Activated T-helper 1 cell treated with anti-CD3 and anti-CD28 coated beads, Interleukin-12 subunit alpha, Interleukin-12 subunit beta, Interleukin-2, Interleukin-4 antibody, amounts not matched to agents 30 ng/mL and 10 ng/mL and 1 ng/mL, durations not matched to agents 14 hours and 24 hours and 36 hours (primary cell): ENCODE data around the gene FUBP1. TPM values are rescaled to one million over a fixed set of nuclear protein-coding genes. Genes with fewer than 3 reads are reported as not detected.
A peak's percentile ranks its signal among the peaks of the same experiment; 100 is the strongest.
"Not testable (repeated sequence)": the region's sequence is repeated elsewhere in the genome, so short reads cannot be mapped to it uniquely, and the experiment has no call there.

Source experiments
- DNase-seq: peaks from one replicate; pipeline ENCODE4 v3.0.0; 2021; ENCODE audit warnings: low spot score
- H3K27ac Mint-ChIP-seq: one replicate; pipeline ENCODE4 v1.8.0; 2021; ENCODE audit warnings: mild to moderate bottlenecking, mixed read lengths
- H3K27me3 Mint-ChIP-seq: one replicate; pipeline ENCODE4 v1.8.0; 2022; ENCODE audit warnings: mild to moderate bottlenecking, moderate library complexity, mixed read lengths; ENCODE audit not compliant: insufficient read depth
- H3K36me3 Mint-ChIP-seq: one replicate; pipeline ENCODE4 v1.8.0; 2021; ENCODE audit warnings: low read depth, mixed read lengths
- H3K4me1 Mint-ChIP-seq: one replicate; pipeline ENCODE4 v1.8.0; 2021; ENCODE audit warnings: low read depth, mixed read lengths
- H3K4me3 Mint-ChIP-seq: one replicate; pipeline ENCODE4 v1.8.0; 2021; ENCODE audit warnings: mild to moderate bottlenecking, moderate library complexity, mixed read lengths
- H3K9me3 Mint-ChIP-seq: one replicate; pipeline ENCODE4 v1.8.0; 2021; ENCODE audit warnings: mixed read lengths
- intact Hi-C: fragments of 100-400 bp; cut with micrococcal nuclease; formaldehyde crosslinking; loops from one replicate; pipeline ENCODE4 v1.15.1; 2024
- total RNA-seq: library from RNA; stranded (reverse); gene quantifications from 2 replicates; pipeline ENCODE4 v1.2.3, GENCODE V29; 2022

FUBP1 gene
- total RNA-seq, 1 donor from 2014 or later, result 278 TPM

GRCh38 chr1:78004719-78005447 lies 26.0 kb upstream of the FUBP1 start, which contains the start of gene DNAJB4:
DNAJB4 (plus strand) TSS chr1:78004939; CDS start chr1:78005111, 172 bp downstream.
- intact Hi-C loops, result loop anchor here (1.0 to 10.0 kb wide), 10 partner anchors 26 to 1040 kb away; partner anchors contain the start of genes FUBP1, IFI44L and MIGA1
- peaks cover 54% of the 10 kb centered on the region for H3K4me1 Mint-ChIP-seq
- no peaks in the 10 kb centered on the region for H3K9me3 Mint-ChIP-seq
- H3K27ac Mint-ChIP-seq, result peak within 1 kb of the TSS; percentile 98
- DNase-seq, result peak; percentile 69
- no peaks in the 10 kb centered on the region for H3K36me3 Mint-ChIP-seq
- peak within 1 kb of the TSS; percentile 90 for H3K4me3 Mint-ChIP-seq
- peaks cover 3% of the 10 kb centered on the region for H3K27me3 Mint-ChIP-seq

GRCh38 chr1:78003882-78004718 lies 25.2 kb upstream of the FUBP1 start:
- Mint-ChIP-seq H3K9me3 (no peaks in the 10 kb centered on the region), H3K36me3 (no peaks in the 10 kb centered on the region), H3K4me1 (peaks cover 54% of the 10 kb centered on the region), H3K27me3 (peaks cover 3% of the 10 kb centered on the region), H3K4me3 (peak overlapping the region; percentile 90), H3K27ac (peak overlapping the region; percentile 98)
- peak; percentile 41 for DNase-seq
- intact Hi-C loops, result loop anchor here (1.0 to 10.0 kb wide), 8 partner anchors 25 to 1041 kb away; partner anchors contain the start of genes FUBP1, IFI44L and MIGA1

- H3K9me3 Mint-ChIP-seq, result no peaks in the 10 kb centered on the region
- H3K27ac Mint-ChIP-seq, result no peak overlapping the region
- no peak overlapping the region for H3K4me3 Mint-ChIP-seq
- H3K4me1 Mint-ChIP-seq, result peaks cover 51% of the 10 kb centered on the region
- no peak for DNase-seq
- H3K36me3 Mint-ChIP-seq, result peaks cover under 1% of the 10 kb centered on the region
- intact Hi-C loops, result loop anchor here (10.0 kb wide), 2 partner anchors 622 to 1042 kb away; partner anchors contain the start of gene IFI44L
- peaks cover 3% of the 10 kb centered on the region for H3K27me3 Mint-ChIP-seq
Measured at GRCh38 chr1:78003070-78003746, 24.3 kb upstream of the FUBP1 start.

GRCh38 chr1:78000536-78000935 lies 21.7 kb upstream of the FUBP1 start:
- not testable (repeated sequence) for H3K9me3 Mint-ChIP-seq, H3K36me3 Mint-ChIP-seq, H3K27ac Mint-ChIP-seq, DNase-seq, H3K27me3 Mint-ChIP-seq, H3K4me3 Mint-ChIP-seq
- intact Hi-C loops, result loop anchor here (10.0 kb wide), 2 partner anchors 624 to 1044 kb away; partner anchors contain the start of gene IFI44L
- peaks cover 28% of the 10 kb centered on the region for H3K4me1 Mint-ChIP-seq

- Mint-ChIP-seq H3K4me3 (no peak overlapping the region), H3K27ac (no peak overlapping the region), H3K27me3 (no peaks in the 10 kb centered on the region), H3K9me3 (no peaks in the 10 kb centered on the region), H3K4me1 (no peaks in the 10 kb centered on the region), H3K36me3 (peaks cover 14% of the 10 kb centered on the region)
- DNase-seq, result no peak
- intact Hi-C loops, result no loop called here
Measured at GRCh38 chr1:77996734-77997133, 17.9 kb upstream of the FUBP1 start.

- Mint-ChIP-seq H3K36me3 (peaks cover 22% of the 10 kb centered on the region), H3K4me3 (no peak overlapping the region), H3K27me3 (no peaks in the 10 kb centered on the region), H3K27ac (no peak overlapping the region), H3K4me1 (peaks cover 11% of the 10 kb centered on the region), H3K9me3 (no peaks in the 10 kb centered on the region)
- no peak for DNase-seq
- intact Hi-C loops, result no loop called here
Measured at GRCh38 chr1:77994117-77994705, 15.3 kb upstream of the FUBP1 start.

GRCh38 chr1:77991638-77992037 lies 12.8 kb upstream of the FUBP1 start:
- DNase-seq, result no peak
- intact Hi-C loops, result no loop called here
- no peak overlapping the region for H3K27ac Mint-ChIP-seq
- H3K4me1 Mint-ChIP-seq, result peaks cover 29% of the 10 kb centered on the region
- H3K9me3 Mint-ChIP-seq, result no peaks in the 10 kb centered on the region
- H3K36me3 Mint-ChIP-seq, result peaks cover 21% of the 10 kb centered on the region
- H3K27me3 Mint-ChIP-seq, result no peaks in the 10 kb centered on the region
- H3K4me3 Mint-ChIP-seq, result no peak overlapping the region

GRCh38 chr1:77990629-77991204 lies 11.8 kb upstream of the FUBP1 start:
- H3K9me3 Mint-ChIP-seq, result no peaks in the 10 kb centered on the region
- H3K27ac Mint-ChIP-seq, result no peak overlapping the region
- intact Hi-C loops, result no loop called here
- DNase-seq, result no peak
- H3K4me3 Mint-ChIP-seq, result no peak overlapping the region
- peaks cover 29% of the 10 kb centered on the region for H3K4me1 Mint-ChIP-seq
- H3K27me3 Mint-ChIP-seq, result no peaks in the 10 kb centered on the region
- H3K36me3 Mint-ChIP-seq, result peaks cover 21% of the 10 kb centered on the region

- H3K27ac Mint-ChIP-seq, result no peak overlapping the region
- no peak overlapping the region for H3K4me3 Mint-ChIP-seq
- intact Hi-C loops, result loop anchor here (1.0 kb wide), 1 partner anchor 10 kb away; the partner anchor contains the start of gene FUBP1
Measured at GRCh38 chr1:77989744-77990143, 10.9 kb upstream of the FUBP1 start.

GRCh38 chr1:77987919-77988318 lies 9.0 kb upstream of the FUBP1 start:
- no peak for DNase-seq
- intact Hi-C loops, result no loop called here
- H3K4me1 Mint-ChIP-seq, result peaks cover 44% of the 10 kb centered on the region
- H3K36me3 Mint-ChIP-seq, result peaks cover 25% of the 10 kb centered on the region
- H3K27ac Mint-ChIP-seq, result no peak overlapping the region
- H3K4me3 Mint-ChIP-seq, result no peak overlapping the region
- no peaks in the 10 kb centered on the region for H3K9me3 Mint-ChIP-seq
- H3K27me3 Mint-ChIP-seq, result no peaks in the 10 kb centered on the region

More at GRCh38 chr1:77989744-77990143, 10.9 kb upstream of the FUBP1 start:
- Mint-ChIP-seq H3K36me3 (peaks cover 24% of the 10 kb centered on the region), H3K27me3 (no peaks in the 10 kb centered on the region), H3K4me1 (peaks cover 32% of the 10 kb centered on the region), H3K9me3 (no peaks in the 10 kb centered on the region)
- no peak for DNase-seq

- no peak for DNase-seq
- intact Hi-C loops, result no loop called here
- Mint-ChIP-seq H3K27me3 (no peaks in the 10 kb centered on the region), H3K27ac (no peak overlapping the region), H3K36me3 (peaks cover 25% of the 10 kb centered on the region), H3K9me3 (no peaks in the 10 kb centered on the region), H3K4me3 (no peak overlapping the region), H3K4me1 (peaks cover 46% of the 10 kb centered on the region)
Measured at GRCh38 chr1:77986810-77987209, 7.9 kb upstream of the FUBP1 start.

- Mint-ChIP-seq H3K9me3 (no peaks in the 10 kb centered on the region), H3K27ac (no peak overlapping the region), H3K4me1 (peaks cover 58% of the 10 kb centered on the region), H3K27me3 (no peaks in the 10 kb centered on the region), H3K36me3 (peaks cover 22% of the 10 kb centered on the region), H3K4me3 (no peak overlapping the region)
- no peak for DNase-seq
- intact Hi-C loops, result no loop called here
Measured at GRCh38 chr1:77984629-77985028, 5.8 kb upstream of the FUBP1 start.
